CD4-positive, CD25-positive, alpha-beta regulatory T cell (primary cell): ENCODE data around the gene KRT73. TPM values are rescaled to one million over a fixed set of nuclear protein-coding genes. Genes with fewer than 3 reads are reported as not detected.

ENCODE experiments used
- ATAC-seq, 2 donors: fragments of 150-1000 bp; cut with Tn5 transposase; one replicate each; pipeline ENCODE4 v1.10.0; 2021; ENCODE audit warnings: low read depth in 2 of 2, moderate number of reproducible peaks in 2 of 2, moderate library complexity in 1 of 2
- DNase-seq, 3 donors: peaks; one replicate each; pipeline versions ENCODE4 v3.0.0 to v3.0.0-alpha.2; 2012 to 2022; ENCODE audit warnings: mixed read lengths in 1 of 3
- H3K27ac ChIP-seq: one replicate; pipeline ENCODE4 v1.7.0; 2013; ENCODE audit warnings: mild to moderate bottlenecking, low read length; ENCODE audit not compliant: insufficient read depth, poor library complexity, severe bottlenecking
- H3K27me3 ChIP-seq: one replicate; pipeline ENCODE4 v1.7.0; 2013; ENCODE audit warnings: low read length; ENCODE audit not compliant: control insufficient read depth, insufficient read depth
- H3K36me3 ChIP-seq: one replicate; pipeline ENCODE4 v1.7.0; 2013; ENCODE audit warnings: mild to moderate bottlenecking, low read length, moderate library complexity; ENCODE audit not compliant: control insufficient read depth, insufficient read depth
- H3K4me1 ChIP-seq: 2 replicates; pipeline ENCODE4 v1.7.0; 2013; ENCODE audit warnings: mild to moderate bottlenecking, low read length; ENCODE audit not compliant: insufficient read depth, control insufficient read depth, poor library complexity, severe bottlenecking
- H3K4me3 ChIP-seq: one replicate; pipeline ENCODE4 v1.7.0; 2013; ENCODE audit warnings: low read depth, mild to moderate bottlenecking, low read length, moderate library complexity
- H3K9me3 ChIP-seq, 2 experiments: 1 replicate in 1 of 2; 2 replicates in 1 of 2; pipeline ENCODE4 v1.7.0; 2013; ENCODE audit warnings: low read length in 2 of 2, mild to moderate bottlenecking in 1 of 2, moderate library complexity in 1 of 2; ENCODE audit not compliant: control insufficient read depth in 2 of 2
- H3K27ac Mint-ChIP-seq, 3 donors: one replicate each; pipeline ENCODE4 v1.8.0; 2020 to 2022; ENCODE audit warnings: mild to moderate bottlenecking in 3 of 3, mixed read lengths in 3 of 3, moderate library complexity in 2 of 3
- H3K27me3 Mint-ChIP-seq: one replicate; pipeline ENCODE4 v1.8.0; 2022; ENCODE audit warnings: mild to moderate bottlenecking, mixed read lengths
- H3K36me3 Mint-ChIP-seq: one replicate; pipeline ENCODE4 v1.8.0; 2020; ENCODE audit warnings: mixed read lengths
- H3K4me1 Mint-ChIP-seq, 4 donors: one replicate each; pipeline ENCODE4 v1.8.0; 2020 to 2022; ENCODE audit warnings: mixed read lengths in 4 of 4, mild to moderate bottlenecking in 1 of 4
- H3K4me3 Mint-ChIP-seq, 4 donors: one replicate each; pipeline ENCODE4 v1.8.0; 2020 to 2022; ENCODE audit warnings: mild to moderate bottlenecking in 4 of 4, mixed read lengths in 4 of 4, moderate library complexity in 3 of 4
- H3K9me3 Mint-ChIP-seq, 7 donors: one replicate each; pipeline ENCODE4 v1.8.0; 2020 to 2022; ENCODE audit warnings: mixed read lengths in 7 of 7, mild to moderate bottlenecking in 3 of 7, moderate library complexity in 2 of 7
- polyA plus RNA-seq, 4 donors: library from polyadenylated mRNA; unstranded; fragments of 300-500 nt; fragmentation: Illumina TruSeq; gene quantifications; one replicate each; pipeline ENCODE4 v1.2.3, GENCODE V29; 2021
- total RNA-seq: library from RNA; stranded (reverse); gene quantifications from one replicate; pipeline ENCODE4 v1.2.3, GENCODE V29; 2022

Gene KRT73
- total and polyA plus RNA-seq, 5 donors from 2014 or later: 1.0 to 1.4 (median 1.1) TPM; not detected in 2

DNA sequence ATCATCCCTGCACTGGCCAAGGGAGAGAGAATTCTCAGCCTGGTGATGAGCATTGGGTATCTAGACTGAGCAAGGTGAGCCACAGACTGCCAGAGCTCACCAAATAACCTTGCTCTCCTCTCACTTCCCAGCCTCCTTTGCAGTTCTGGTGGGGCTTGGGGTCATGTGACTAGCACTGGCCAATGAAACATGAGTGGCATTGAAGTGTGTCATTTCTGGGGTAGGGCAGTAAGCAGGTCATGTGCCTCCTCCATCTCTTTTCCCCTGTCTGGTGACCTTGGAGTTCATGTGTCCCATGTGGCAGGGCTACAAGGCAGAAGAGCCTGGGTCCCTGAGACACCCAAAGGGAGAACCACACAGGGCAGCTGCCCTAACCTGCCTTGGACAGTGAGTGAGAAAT lies 13.5 kb downstream of the KRT73 start:
- peaks cover 14% of the 10 kb centered on the region for H3K27me3 Mint-ChIP-seq
- H3K9me3 Mint-ChIP-seq: no peaks in the 10 kb centered on the region
- no peak for ATAC-seq
- Histone ChIP-seq H3K27me3 (peaks cover 5% of the 10 kb centered on the region), H3K36me3 (no peaks in the 10 kb centered on the region), H3K4me1 (peaks cover 4% of the 10 kb centered on the region), H3K27ac (no peak overlapping the region), H3K4me3 (no peak overlapping the region), H3K9me3 (no peaks in the 10 kb centered on the region)
- peak overlapping the region in 1 of 3 donors; percentile 87 for H3K27ac Mint-ChIP-seq
- peak in 1 of 3 donors; percentile 6 for DNase-seq
- peak overlapping the region in 3 of 4 donors; percentile 6 to 88 (median 18) for H3K4me3 Mint-ChIP-seq
- peaks cover 0 to 61% (median 6%) of the 10 kb centered on the region in 4 donors for H3K4me1 Mint-ChIP-seq
- no peaks in the 10 kb centered on the region for H3K36me3 Mint-ChIP-seq

DNA sequence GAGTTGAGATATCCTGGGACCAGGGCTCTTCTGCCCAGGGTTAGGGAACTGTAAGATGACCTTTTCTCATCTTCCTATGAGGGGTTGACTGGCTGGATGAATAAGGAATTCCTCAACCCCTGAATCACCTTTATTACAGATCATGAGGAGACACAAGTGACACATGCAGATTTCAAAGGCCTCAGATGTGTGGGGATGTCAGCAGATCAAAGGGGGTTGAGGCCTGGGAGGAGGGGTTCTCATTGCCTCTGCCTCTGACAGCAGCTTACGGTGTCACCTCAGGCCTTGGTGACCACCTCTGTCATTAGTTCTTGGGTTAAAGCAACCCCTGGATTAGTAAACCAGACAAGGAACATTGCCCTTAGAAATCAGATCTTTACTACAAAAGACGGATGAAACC lies 15.0 kb downstream of the KRT73 start:
- Mint-ChIP-seq H3K27ac (peak overlapping the region in 2 of 3 donors; percentile 35 to 62), H3K36me3 (no peaks in the 10 kb centered on the region), H3K4me1 (peaks cover 0 to 50% (median 6%) of the 10 kb centered on the region in 4 donors), H3K27me3 (peaks cover 14% of the 10 kb centered on the region), H3K9me3 (no peaks in the 10 kb centered on the region), H3K4me3 (peak overlapping the region in 2 of 4 donors; percentile 5 to 12)
- Histone ChIP-seq H3K9me3 (no peaks in the 10 kb centered on the region), H3K4me1 (no peaks in the 10 kb centered on the region), H3K27me3 (peaks cover 5% of the 10 kb centered on the region), H3K4me3 (no peak overlapping the region), H3K27ac (no peak overlapping the region), H3K36me3 (no peaks in the 10 kb centered on the region)
- ATAC-seq (no peak), DNase-seq (peak in 1 of 3 donors; percentile 30)

DNA sequence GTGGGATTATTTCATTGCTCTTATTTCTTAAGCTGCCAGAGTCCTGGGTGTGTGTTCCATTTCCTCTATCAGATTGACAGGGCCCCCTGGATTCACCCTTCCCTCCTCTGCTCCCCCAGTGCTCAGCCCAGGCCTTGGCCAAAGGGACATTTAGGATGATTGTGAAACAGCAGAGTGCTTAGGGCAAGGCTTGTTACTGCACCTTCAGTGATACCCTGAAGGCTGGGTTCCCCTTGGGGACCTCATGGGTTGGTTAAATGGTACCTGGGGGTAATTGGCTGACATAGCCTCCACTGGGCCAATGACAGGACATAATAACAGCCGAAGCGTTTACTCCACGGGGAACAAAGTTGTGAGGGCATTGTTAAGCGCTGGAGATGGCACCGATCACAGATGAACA lies 15.8 kb downstream of the KRT73 start:
- ATAC-seq (no peak), DNase-seq (no peak)
- Histone ChIP-seq H3K4me3 (no peak overlapping the region), H3K4me1 (no peaks in the 10 kb centered on the region), H3K36me3 (no peaks in the 10 kb centered on the region), H3K9me3 (no peaks in the 10 kb centered on the region), H3K27ac (no peak overlapping the region), H3K27me3 (peaks cover 3% of the 10 kb centered on the region)
- peak overlapping the region in 2 of 3 donors; percentile 22 to 59 for H3K27ac Mint-ChIP-seq
- H3K9me3 Mint-ChIP-seq: no peaks in the 10 kb centered on the region
- H3K27me3 Mint-ChIP-seq: peaks cover 16% of the 10 kb centered on the region
- no peak overlapping the region for H3K4me3 Mint-ChIP-seq
- H3K36me3 Mint-ChIP-seq: no peaks in the 10 kb centered on the region
- peaks cover 0 to 45% (median 4%) of the 10 kb centered on the region in 4 donors for H3K4me1 Mint-ChIP-seq

DNA sequence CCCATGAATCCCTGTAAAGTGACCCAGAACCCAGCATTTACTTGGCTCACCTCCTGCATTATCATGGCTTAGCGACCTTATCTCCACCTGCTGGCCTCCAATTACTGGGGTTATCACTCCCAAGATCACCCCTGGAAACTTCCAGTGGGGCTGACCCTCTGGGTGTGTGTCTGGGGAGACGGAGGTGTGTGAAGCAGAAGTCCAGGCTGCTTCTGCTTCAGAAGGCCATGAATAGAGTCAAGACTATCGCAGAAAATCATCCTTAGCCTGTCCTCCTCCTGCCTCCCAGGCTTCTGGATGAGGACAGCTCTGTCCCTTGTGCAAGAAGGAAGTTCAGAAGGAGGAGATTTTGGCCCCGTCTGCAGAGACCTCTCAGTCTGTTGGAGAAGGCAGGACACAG lies 16.7 kb downstream of the KRT73 start:
- Mint-ChIP-seq H3K4me3 (no peak overlapping the region), H3K36me3 (no peaks in the 10 kb centered on the region), H3K4me1 (peaks cover 0 to 36% (median 4%) of the 10 kb centered on the region in 4 donors), H3K27ac (peak overlapping the region in 1 of 3 donors; percentile 0), H3K27me3 (peaks cover 19% of the 10 kb centered on the region), H3K9me3 (no peaks in the 10 kb centered on the region)
- Histone ChIP-seq H3K27ac (no peak overlapping the region), H3K4me3 (no peak overlapping the region), H3K4me1 (no peaks in the 10 kb centered on the region), H3K27me3 (peaks cover 3% of the 10 kb centered on the region), H3K9me3 (no peaks in the 10 kb centered on the region), H3K36me3 (no peaks in the 10 kb centered on the region)
- ATAC-seq (no peak), DNase-seq (no peak)

DNA sequence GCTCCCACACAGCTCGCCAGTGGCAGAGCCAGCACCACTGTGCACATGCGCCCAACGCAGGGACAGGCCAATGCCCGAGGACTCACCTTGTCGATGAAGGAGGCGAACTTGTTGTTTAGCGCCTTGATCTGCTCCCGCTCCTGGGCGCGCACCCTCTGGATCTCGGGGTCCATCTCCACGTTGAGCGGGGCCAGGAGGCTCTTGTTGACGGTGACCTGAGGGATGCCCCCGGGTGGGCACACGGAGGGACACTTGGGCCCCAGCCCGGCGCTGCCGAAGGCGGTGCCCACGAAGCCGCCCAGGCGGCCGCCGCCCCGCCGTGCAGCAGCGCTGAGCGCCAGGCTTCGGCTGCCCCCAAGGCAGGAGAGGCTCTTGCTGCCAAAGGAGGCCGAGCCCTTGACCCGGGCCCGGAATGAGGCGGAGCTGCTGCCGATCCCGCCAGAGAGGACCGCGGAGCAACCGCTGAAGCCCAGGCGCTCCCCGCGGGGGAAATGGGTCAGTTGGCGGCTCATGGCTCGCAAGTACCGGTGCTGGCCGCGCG lies 17.3 kb downstream of the KRT73 start, which contains the start of gene KRT72:
Gene KRT72, minus strand, starts transcription at position 523 of the 541 bp plus-strand sequence. Its CDS starts 11 bp downstream, at position 512.
- ATAC-seq: no peak
- H3K4me1 Mint-ChIP-seq: peaks cover 0 to 35% (median 4%) of the 10 kb centered on the region in 4 donors
- H3K27me3 Mint-ChIP-seq: peaks cover 18% of the 10 kb centered on the region
- Histone ChIP-seq H3K27ac (no peak within 1 kb of the TSS), H3K4me3 (no peak within 1 kb of the TSS), H3K9me3 (no peaks in the 10 kb centered on the region), H3K27me3 (peaks cover 3% of the 10 kb centered on the region), H3K4me1 (no peaks in the 10 kb centered on the region), H3K36me3 (no peaks in the 10 kb centered on the region)
- H3K9me3 Mint-ChIP-seq: no peaks in the 10 kb centered on the region
- DNase-seq: no peak
- peak within 1 kb of the TSS in 2 of 3 donors; percentile 0 to 59 for H3K27ac Mint-ChIP-seq
- no peaks in the 10 kb centered on the region for H3K36me3 Mint-ChIP-seq
- H3K4me3 Mint-ChIP-seq: no peak within 1 kb of the TSS

DNA sequence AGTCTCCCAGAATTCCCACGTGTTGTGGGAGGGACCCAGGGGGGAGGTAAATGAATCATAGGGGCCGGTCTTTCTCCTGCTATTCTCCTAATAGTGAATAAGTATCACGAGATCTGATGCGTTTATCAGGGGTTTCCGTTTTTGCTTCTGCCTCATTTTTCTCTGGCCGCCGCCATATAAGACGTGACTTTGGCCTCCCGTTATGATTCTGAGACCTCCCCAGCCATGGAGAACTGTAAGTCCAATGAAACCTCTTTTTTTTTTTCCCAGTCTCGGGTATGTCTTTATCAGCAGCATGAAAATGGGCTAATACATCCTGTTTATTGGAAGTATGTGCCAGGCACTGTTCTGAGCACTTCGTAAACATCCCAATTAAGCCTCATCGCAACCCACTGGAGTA lies 17.9 kb downstream of the KRT73 start:
- Mint-ChIP-seq H3K27me3 (peaks cover 14% of the 10 kb centered on the region), H3K4me3 (no peak overlapping the region), H3K4me1 (peaks cover 0 to 30% (median 2%) of the 10 kb centered on the region in 4 donors), H3K9me3 (no peaks in the 10 kb centered on the region), H3K36me3 (no peaks in the 10 kb centered on the region), H3K27ac (no peak overlapping the region)
- no peaks in the 10 kb centered on the region for H3K36me3 ChIP-seq
- H3K9me3 ChIP-seq: no peaks in the 10 kb centered on the region
- DNase-seq: no peak
- H3K4me3 ChIP-seq: no peak overlapping the region
- no peak overlapping the region for H3K27ac ChIP-seq
- no peak for ATAC-seq
- H3K4me1 ChIP-seq: no peaks in the 10 kb centered on the region
- H3K27me3 ChIP-seq: peaks cover 3% of the 10 kb centered on the region

DNA sequence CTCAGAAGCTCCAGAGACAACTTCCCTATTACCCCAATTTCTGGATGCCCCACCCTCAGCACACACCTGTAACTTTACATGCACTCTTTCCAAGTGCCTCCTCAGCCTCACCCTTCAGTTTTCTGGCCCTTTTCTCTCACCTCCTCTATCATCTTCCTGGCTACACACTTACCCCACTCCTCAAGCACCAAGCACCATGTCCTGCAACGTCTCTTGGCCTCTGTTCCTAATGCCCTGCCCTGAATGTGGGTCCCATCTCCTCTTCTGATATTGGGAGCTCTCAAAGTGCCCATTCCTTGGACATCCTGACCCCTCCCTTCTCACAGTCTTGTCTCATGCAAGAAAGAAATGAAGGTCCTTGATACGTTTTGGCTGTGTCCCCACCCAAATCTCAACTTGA lies 18.3 kb downstream of the KRT73 start:
- Mint-ChIP-seq H3K27me3 (peaks cover 14% of the 10 kb centered on the region), H3K9me3 (no peaks in the 10 kb centered on the region), H3K4me3 (no peak overlapping the region), H3K4me1 (peaks cover 0 to 27% (median under 1%) of the 10 kb centered on the region in 4 donors), H3K27ac (no peak overlapping the region), H3K36me3 (no peaks in the 10 kb centered on the region)
- DNase-seq (no peak), ATAC-seq (no peak)
- Histone ChIP-seq H3K4me1 (no peaks in the 10 kb centered on the region), H3K27ac (no peak overlapping the region), H3K4me3 (no peak overlapping the region), H3K36me3 (no peaks in the 10 kb centered on the region), H3K9me3 (no peaks in the 10 kb centered on the region), H3K27me3 (peaks cover 3% of the 10 kb centered on the region)

DNA sequence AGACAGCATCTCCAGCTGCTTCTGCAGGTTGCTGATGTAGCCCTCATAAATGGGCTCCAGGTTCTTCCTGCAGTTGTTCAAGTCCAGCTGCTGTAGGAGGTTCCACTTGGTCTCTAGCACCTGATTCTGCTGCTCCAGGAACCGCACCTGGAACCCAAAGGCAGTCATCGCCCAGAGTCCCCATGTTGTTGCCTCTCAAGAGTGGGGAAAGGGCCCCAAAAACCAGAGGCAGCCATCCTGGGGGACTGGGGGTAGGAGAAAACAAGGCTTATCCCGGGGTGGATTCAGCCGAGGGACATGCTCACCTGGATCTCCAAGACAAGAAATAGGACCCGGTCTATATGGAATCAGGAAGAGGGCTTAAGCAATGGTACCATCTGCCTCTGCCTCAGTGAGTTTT lies 19.4 kb downstream of the KRT73 start:
- Mint-ChIP-seq H3K9me3 (no peaks in the 10 kb centered on the region), H3K27ac (no peak overlapping the region), H3K4me3 (no peak overlapping the region), H3K4me1 (peaks cover 0 to 18% (median 0%) of the 10 kb centered on the region in 4 donors), H3K36me3 (no peaks in the 10 kb centered on the region), H3K27me3 (peaks cover 14% of the 10 kb centered on the region)
- Histone ChIP-seq H3K4me1 (no peaks in the 10 kb centered on the region), H3K9me3 (no peaks in the 10 kb centered on the region), H3K4me3 (no peak overlapping the region), H3K27ac (no peak overlapping the region), H3K27me3 (peaks cover 1% of the 10 kb centered on the region), H3K36me3 (no peaks in the 10 kb centered on the region)
- DNase-seq (no peak), ATAC-seq (no peak)
